BLaER1 treated with 17β-estradiol and CSF1 and Interleukin-3, amounts not matched to agents 10 nM and 100 nM (cell line): ENCODE measurements around the gene SLC13A3.

Experiments used
- H3K27ac ChIP-seq, 11 experiments: shearing (Covaris generic); formaldehyde crosslinking; 2 replicates each; pipeline ENCODE4 v1.8.1; 2022
- H3K27me3 ChIP-seq, 11 experiments: shearing (Covaris generic); formaldehyde crosslinking; 2 replicates each; pipeline ENCODE4 v1.8.1; 2022
- H3K36me3 ChIP-seq, 11 experiments: shearing (Covaris generic); formaldehyde crosslinking; 2 replicates each; pipeline ENCODE4 v1.8.1; 2022
- H3K4me1 ChIP-seq, 10 experiments: shearing (Covaris generic); formaldehyde crosslinking; 2 replicates each; pipeline ENCODE4 v1.8.1; 2022
- H3K4me2 ChIP-seq, 11 experiments: shearing (Covaris generic); formaldehyde crosslinking; 2 replicates each; pipeline ENCODE4 v1.8.1; 2022
- H3K4me3 ChIP-seq, 10 experiments: shearing (Covaris generic); formaldehyde crosslinking; 2 replicates each; pipeline ENCODE4 v1.8.1; 2022
- H3K9ac ChIP-seq, 11 experiments: shearing (Covaris generic); formaldehyde crosslinking; 2 replicates each; pipeline ENCODE4 v1.8.1; 2022
- H3K9me3 ChIP-seq, 11 experiments: shearing (Covaris generic); formaldehyde crosslinking; replicated peaks in 1 of 11; 2 replicates each; pipeline ENCODE4 v1.8.1; 2022
- H4K20me1 ChIP-seq, 11 experiments: shearing (Covaris generic); formaldehyde crosslinking; 2 replicates each; pipeline ENCODE4 v1.8.1; 2022
- Cebpa-rat ChIP-seq, 11 experiments: shearing (Covaris generic); IDR thresholded peaks; 2 replicates each; pipeline ENCODE4 v1.8.1; 2022

The SLC13A3 gene

DNA sequence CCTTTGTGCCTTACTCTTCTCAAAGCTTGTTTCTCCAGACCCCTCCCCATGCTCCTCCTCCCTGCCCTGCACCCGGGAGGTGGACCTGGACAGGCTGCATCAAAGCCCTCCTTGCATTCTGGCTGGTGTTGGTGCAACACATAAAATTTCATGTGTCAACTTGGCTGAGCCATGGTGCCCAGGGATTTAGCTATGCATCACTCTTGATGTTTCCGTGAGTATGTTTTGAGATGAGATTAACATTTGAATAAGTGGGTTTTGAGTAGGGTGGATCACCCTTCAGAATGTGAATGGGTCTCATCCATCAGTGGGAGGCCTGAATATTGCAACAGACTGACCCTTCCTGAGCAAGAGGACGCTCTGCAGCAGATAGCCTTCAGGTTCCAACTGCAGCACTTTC is 96.4 kb downstream of the SLC13A3 start:
- peaks cover 88 to 100% (median 96%) of the 10 kb centered on the region in 10 experiments for H3K4me1 ChIP-seq
- peaks cover 0 to 15% (median 0%) of the 10 kb centered on the region in 11 experiments; a peak in 3 of 22 replicates for H3K27me3 ChIP-seq
- H3K36me3 ChIP-seq = no peaks in the 10 kb centered on the region
- peak overlapping the region; percentile 36 to 96 (median 87); a peak in 21 of 22 replicates for H3K4me2 ChIP-seq
- peak overlapping the region in 6 of 11 experiments; percentile 15 to 95 (median 56); a peak in 10 of 22 replicates for H3K27ac ChIP-seq
- H3K9me3 ChIP-seq = no peaks in the 10 kb centered on the region
- no peak overlapping the region for H3K9ac ChIP-seq
- H3K4me3 ChIP-seq = no peak overlapping the region
- 0 out of 22 replicates have a peak, but pooled peaks cover 0 to 7% (median 0%) of the 10 kb centered on the region in 11 experiments for H4K20me1 ChIP-seq
- no peak for TF ChIP-seq Cebpa-rat (IDR thresholded peaks at IDR 0.05)

DNA sequence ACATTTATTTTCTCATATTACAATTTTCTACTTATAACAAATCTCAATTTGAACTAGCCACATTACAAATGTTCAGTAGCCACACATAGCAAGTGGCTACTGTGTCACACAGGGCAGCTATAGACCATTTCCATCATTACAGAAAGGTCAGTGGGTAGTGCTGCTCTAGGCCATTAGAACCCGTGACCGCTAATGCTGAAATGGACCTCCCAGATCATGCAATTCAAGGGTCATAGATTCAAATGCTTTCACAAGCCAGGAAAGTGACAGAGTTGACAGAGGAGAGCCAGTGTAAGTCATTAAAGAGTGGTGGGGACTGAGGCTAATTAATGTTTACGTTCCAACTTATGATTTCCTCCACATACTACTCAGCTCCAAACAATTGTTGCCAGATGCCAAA is 97.3 kb downstream of the SLC13A3 start:
- H3K27ac ChIP-seq = peak overlapping the region in 6 of 11 experiments; percentile 34 to 95 (median 76); a peak in 12 of 22 replicates
- peaks cover 81 to 100% (median 96%) of the 10 kb centered on the region in 10 experiments for H3K4me1 ChIP-seq
- no peaks in the 10 kb centered on the region for H3K9me3 ChIP-seq
- no peak overlapping the region for H3K4me3 ChIP-seq
- H3K9ac ChIP-seq = no peak overlapping the region
- 0 out of 22 replicates have a peak, but pooled peaks cover 0 to 7% (median 0%) of the 10 kb centered on the region in 11 experiments for H4K20me1 ChIP-seq
- H3K36me3 ChIP-seq = no peaks in the 10 kb centered on the region
- H3K27me3 ChIP-seq = peaks cover 0 to 15% (median 0%) of the 10 kb centered on the region in 11 experiments; a peak in 3 of 22 replicates
- TF ChIP-seq Cebpa-rat (IDR thresholded peaks at IDR 0.05) = no peak
- peak overlapping the region; percentile 13 to 96 (median 87) for H3K4me2 ChIP-seq

DNA sequence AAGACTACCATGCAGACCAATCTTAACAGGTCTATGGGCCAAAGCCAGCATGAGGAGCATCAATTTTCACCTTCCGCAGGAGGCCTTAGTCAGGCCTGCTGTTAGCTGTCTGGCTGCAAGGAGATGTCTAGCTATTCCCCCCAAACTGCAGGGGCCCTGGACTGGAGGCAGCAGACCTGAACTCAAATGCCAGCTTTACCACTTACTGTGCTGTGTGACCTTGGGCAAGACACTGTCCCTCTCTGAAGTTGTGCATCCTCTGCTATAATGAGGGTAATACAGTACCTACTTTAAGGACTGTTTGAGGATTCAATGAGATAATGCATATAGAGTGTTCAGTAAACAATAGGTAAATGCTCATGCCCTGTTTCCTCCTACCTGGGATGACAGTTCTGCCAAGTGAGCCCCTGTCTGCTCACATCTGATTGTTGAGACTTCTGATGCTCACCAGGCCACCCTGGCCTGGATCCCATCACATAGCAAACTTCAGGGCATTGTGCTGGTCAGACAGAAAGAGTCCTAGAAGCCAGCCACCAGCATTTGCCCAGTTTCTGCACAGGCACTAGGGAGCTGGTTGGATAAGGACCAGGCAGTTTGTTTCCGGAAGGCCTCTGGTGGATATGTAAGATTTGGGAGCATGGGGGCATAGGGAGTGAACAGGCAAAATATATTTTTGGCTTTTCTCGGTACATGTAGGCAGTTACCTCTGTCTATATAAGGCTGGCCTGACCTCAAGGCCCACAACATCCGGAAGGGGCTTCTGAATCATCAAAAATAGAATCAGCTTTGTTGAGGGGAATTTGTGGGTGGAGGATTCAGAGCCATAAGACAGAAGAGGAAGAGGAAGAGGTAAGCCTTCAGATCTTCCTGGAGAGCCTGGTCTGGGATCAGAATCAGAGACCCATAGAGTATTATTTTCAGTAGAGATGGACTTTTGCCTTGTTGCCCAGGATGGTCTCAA is 98.5 kb downstream of the SLC13A3 start:
- H3K4me3 ChIP-seq = peak overlapping the region in 6 of 10 experiments; percentile 6 to 38 (median 20); a peak in 6 of 20 replicates
- no peaks in the 10 kb centered on the region for H3K9me3 ChIP-seq
- H3K27me3 ChIP-seq = peaks cover 0 to 20% (median 0%) of the 10 kb centered on the region in 11 experiments; a peak in 4 of 22 replicates
- H4K20me1 ChIP-seq = 0 out of 22 replicates have a peak, but pooled peaks cover 0 to 7% (median 0%) of the 10 kb centered on the region in 11 experiments
- no peak for TF ChIP-seq Cebpa-rat (IDR thresholded peaks at IDR 0.05)
- H3K4me1 ChIP-seq = peaks cover 70 to 95% (median 91%) of the 10 kb centered on the region in 10 experiments
- H3K4me2 ChIP-seq = peak overlapping the region; percentile 78 to 96 (median 87)
- H3K36me3 ChIP-seq = no peaks in the 10 kb centered on the region
- H3K9ac ChIP-seq = peak overlapping the region in 9 of 11 experiments; percentile 26 to 74 (median 64); a peak in 17 of 22 replicates
- peak overlapping the region in 10 of 11 experiments; percentile 28 to 95 (median 78); a peak in 19 of 22 replicates for H3K27ac ChIP-seq

DNA sequence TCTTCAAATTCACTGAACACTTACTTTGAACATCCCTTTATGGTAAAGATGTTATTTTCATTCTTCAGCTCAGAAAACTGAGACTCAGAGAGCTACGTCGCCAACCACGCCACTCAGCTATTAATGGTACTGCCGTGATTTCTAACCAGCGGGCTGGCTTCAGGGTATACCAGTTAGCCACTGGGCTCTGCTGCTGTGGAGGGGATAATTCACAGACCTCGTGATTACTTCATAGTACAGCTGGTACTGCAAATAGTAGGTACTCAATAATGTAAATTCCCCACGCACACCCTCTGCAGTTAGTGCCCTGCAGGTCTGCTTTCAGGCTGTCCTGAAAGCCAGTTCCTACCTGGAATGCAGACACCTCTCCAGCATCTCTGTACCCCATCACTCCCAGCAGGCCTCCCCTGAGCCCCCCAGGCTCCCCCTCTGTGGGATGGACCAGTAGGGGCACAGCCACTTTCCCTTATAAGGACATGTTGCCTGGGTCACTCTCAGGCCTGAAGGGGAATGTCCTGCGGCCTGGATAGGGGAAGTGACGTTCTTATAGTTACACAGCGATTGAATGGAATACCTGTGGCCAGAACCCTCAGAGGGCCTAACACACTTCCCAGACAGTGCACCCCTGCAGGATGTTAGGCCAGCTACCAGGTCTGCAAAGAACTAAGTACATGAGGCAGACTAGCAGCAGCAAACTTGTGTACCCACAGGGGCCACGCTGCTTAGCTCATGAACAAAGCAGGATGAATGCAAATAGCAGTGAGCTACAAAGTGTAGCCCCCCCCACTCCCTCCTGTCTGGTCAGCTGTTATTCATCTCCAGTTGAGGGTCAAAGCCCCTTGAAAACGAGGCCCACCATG is 99.5 kb downstream of the SLC13A3 start:
- Histone ChIP-seq H3K9ac (peak overlapping the region in 7 of 11 experiments; percentile 59 to 74 (median 65); a peak in 14 of 22 replicates), H3K27ac (peak overlapping the region in 8 of 11 experiments; percentile 75 to 95 (median 80); a peak in 16 of 22 replicates), H3K9me3 (no peaks in the 10 kb centered on the region), H3K4me2 (peak overlapping the region; percentile 78 to 96 (median 87)), H3K4me1 (peaks cover 65 to 95% (median 92%) of the 10 kb centered on the region in 10 experiments), H3K27me3 (peaks cover 0 to 26% (median 0%) of the 10 kb centered on the region in 11 experiments; a peak in 4 of 22 replicates), H3K4me3 (no peak overlapping the region), H4K20me1 (0 out of 22 replicates have a peak, but pooled peaks cover 0 to 7% (median 0%) of the 10 kb centered on the region in 11 experiments), H3K36me3 (no peaks in the 10 kb centered on the region)
- TF ChIP-seq Cebpa-rat (IDR thresholded peaks at IDR 0.05) = no peak

DNA sequence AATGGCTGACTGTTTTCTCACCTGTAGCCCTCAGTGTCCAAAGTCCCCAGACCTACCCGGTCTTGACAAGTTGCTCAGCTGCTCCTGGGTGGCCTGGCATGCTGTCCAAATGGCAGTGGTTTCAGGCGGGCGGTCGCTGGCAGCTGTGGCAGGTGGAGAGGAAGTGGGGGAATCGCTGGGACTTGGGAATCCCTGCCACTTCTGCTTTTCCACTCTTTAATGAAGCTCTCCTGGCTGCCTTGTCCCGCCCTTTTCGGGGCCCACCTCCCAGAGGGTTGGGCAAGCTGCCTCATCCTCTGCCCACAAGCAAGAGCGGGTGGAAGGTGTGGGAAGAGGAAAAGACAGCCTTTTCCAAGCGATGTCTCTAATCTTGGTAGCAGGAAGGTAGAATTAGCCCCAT is 100.8 kb downstream of the SLC13A3 start, which contains the start of gene OCSTAMP:
Gene OCSTAMP, minus strand, starts transcription at position 194 of the 400 bp plus-strand sequence. Its CDS starts 94 bp downstream, at position 100.
- peak within 1 kb of the TSS in 7 of 11 experiments; percentile 6 to 66 (median 52); a peak in 10 of 22 replicates for H3K9ac ChIP-seq
- H3K27ac ChIP-seq = peak within 1 kb of the TSS in 8 of 11 experiments; percentile 75 to 95 (median 80); a peak in 16 of 22 replicates
- no peak for TF ChIP-seq Cebpa-rat (IDR thresholded peaks at IDR 0.05)

DNA sequence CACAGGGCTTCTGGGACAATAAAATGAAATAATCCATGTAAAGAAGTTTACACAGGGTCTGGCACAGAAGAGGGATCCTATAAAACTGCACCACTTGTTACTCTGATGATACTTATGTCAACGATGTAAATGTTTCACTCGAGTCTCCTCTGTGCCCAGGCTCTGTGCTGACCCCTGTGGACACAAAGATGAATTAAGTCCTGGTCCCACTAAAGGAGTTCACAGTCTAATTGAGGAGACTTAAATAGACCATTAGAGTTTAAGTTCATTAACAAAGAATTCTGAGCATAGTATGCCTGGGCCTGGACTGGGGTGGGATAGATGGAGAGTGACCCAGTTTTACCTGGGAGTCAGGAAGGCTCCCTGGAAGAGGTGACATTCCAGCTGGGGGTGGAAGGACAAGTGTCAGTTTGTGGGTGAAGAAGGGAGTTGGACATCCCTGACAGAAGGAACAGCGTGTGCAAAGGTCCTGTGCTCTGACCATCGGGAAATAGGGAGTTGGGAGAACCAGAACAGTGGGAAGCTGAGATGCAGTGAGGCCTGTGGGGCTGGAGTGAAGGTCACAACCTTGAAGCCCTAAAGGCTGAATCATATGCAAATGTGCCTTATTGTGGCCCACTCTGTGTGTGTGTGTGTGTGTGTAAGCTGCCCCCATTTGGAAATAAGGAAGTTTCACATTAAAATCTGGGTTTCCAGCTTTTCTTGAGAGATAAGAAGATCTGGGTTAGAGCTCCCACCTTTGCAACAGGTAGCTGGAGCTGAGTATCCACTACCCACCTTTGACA is 101.9 kb downstream of the SLC13A3 start:
- no peak overlapping the region; a peak in 1 of 20 replicates for H3K4me3 ChIP-seq
- H3K4me1 ChIP-seq = peaks cover 75 to 97% (median 93%) of the 10 kb centered on the region in 10 experiments
- peak overlapping the region in 3 of 11 experiments; percentile 6 to 17 (median 15); a peak in 1 of 22 replicates for H3K9ac ChIP-seq
- H3K36me3 ChIP-seq = no peaks in the 10 kb centered on the region
- no peaks in the 10 kb centered on the region for H3K9me3 ChIP-seq
- peaks cover 0 to 7% (median 0%) of the 10 kb centered on the region in 11 experiments; a peak in 1 of 22 replicates for H4K20me1 ChIP-seq
- peak overlapping the region in 8 of 11 experiments; percentile 10 to 95 (median 66); a peak in 15 of 22 replicates for H3K27ac ChIP-seq
- H3K4me2 ChIP-seq = peak overlapping the region; percentile 78 to 96 (median 87)
- H3K27me3 ChIP-seq = peaks cover 0 to 25% (median 0%) of the 10 kb centered on the region in 11 experiments; a peak in 4 of 22 replicates
- no peak for TF ChIP-seq Cebpa-rat (IDR thresholded peaks at IDR 0.05)

More for the DNA sequence above, 100.8 kb downstream of the SLC13A3 start, which contains the start of gene OCSTAMP:
- Histone ChIP-seq H3K27me3 (peaks cover 0 to 25% (median 0%) of the 10 kb centered on the region in 11 experiments; a peak in 4 of 22 replicates), H3K4me3 (no peak within 1 kb of the TSS; a peak in 2 of 20 replicates), H3K36me3 (no peaks in the 10 kb centered on the region), H4K20me1 (0 out of 22 replicates have a peak, but pooled peaks cover 0 to 7% (median 0%) of the 10 kb centered on the region in 11 experiments), H3K9me3 (no peaks in the 10 kb centered on the region), H3K4me1 (peaks cover 75 to 97% (median 94%) of the 10 kb centered on the region in 10 experiments), H3K4me2 (peak within 1 kb of the TSS; percentile 78 to 96 (median 87))

DNA sequence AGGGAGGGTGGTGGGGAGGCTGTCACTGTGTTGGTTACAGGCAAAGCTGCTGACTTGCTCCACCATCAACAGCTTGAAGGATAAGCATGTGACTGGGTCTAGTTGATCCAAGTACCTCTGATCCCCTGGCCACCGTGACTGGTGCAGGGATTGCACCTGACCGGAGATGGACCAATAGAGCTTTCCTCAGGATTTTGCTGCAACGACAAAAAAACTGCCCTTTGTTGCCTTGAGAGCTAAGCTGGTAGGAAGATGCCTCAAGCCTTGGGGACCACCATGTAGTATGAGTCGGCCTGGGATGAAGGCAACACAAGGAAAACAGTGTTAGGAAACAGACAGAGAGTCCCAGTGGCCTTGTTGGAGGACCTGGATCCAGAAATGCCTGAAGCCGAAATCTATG is 102.6 kb downstream of the SLC13A3 start:
- H3K27ac ChIP-seq = peak overlapping the region in 7 of 11 experiments; percentile 10 to 95 (median 50); a peak in 9 of 22 replicates
- TF ChIP-seq Cebpa-rat (IDR thresholded peaks at IDR 0.05) = no peak
- H3K4me2 ChIP-seq = peak overlapping the region in 4 of 11 experiments; percentile 87 to 96 (median 93); a peak in 6 of 22 replicates
- peaks cover 0 to 7% (median 0%) of the 10 kb centered on the region in 11 experiments; a peak in 1 of 22 replicates for H4K20me1 ChIP-seq
- peaks cover 0 to 25% (median 0%) of the 10 kb centered on the region in 11 experiments; a peak in 3 of 22 replicates for H3K27me3 ChIP-seq
- H3K4me3 ChIP-seq = no peak overlapping the region
- H3K4me1 ChIP-seq = peaks cover 69 to 97% (median 93%) of the 10 kb centered on the region in 10 experiments
- H3K9me3 ChIP-seq = no peaks in the 10 kb centered on the region
- no peaks in the 10 kb centered on the region for H3K36me3 ChIP-seq
- H3K9ac ChIP-seq = peak overlapping the region in 1 of 11 experiments; percentile 6; a peak in 1 of 22 replicates
